HuH-7.5 (cell line): ENCODE measurements around the gene SLC45A3.

Source experiments
- DNase-seq: peaks from one replicate; pipeline ENCODE4 v3.0.0; 2011; ENCODE audit warnings: low spot score

SLC45A3 gene

DNA sequence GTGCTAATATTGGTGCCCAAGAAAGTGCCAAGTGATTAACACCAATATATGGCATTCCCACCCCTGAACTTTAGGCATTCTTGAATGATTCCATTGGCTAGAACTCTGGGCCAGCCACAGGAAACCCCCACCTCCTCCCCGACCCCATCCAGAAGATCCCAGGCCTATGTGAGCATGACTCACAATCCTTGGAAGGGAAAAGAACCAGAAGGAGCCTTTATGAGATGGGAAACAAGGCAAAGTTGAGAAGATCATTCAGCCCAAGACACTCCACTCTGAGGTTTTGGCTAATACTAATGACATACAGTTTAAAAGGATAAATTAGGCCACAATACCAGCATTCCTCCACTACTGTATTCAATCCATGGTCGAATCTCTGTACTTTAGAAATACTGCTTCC lies 70.3 kb downstream of the SLC45A3 start:
- no peak for DNase-seq
